Upper lobe of left lung (tissue), 4 donors: Measurements from ENCODE around the gene RUNX2.

Experiments
- CTCF ChIP-seq, 6 experiments: fragments of 450-650 bp in 4 of 6; fragments of 200-600 bp in 2 of 6; sonication (generic) in 2 of 6; IDR thresholded peaks; one replicate each; pipeline ENCODE4 v1.5.1; 2016 to 2019; ENCODE audit warnings: antibody characterized with exemption in 6 of 6
- EP300 ChIP-seq, 4 donors: sonication (generic); formaldehyde crosslinking; IDR thresholded peaks; one replicate each; pipeline ENCODE4 v1.5.1; 2017; ENCODE audit warnings: antibody characterized with exemption in 4 of 4, control low read depth in 2 of 4
- POLR2A ChIP-seq, 4 donors: fragments of 450-650 bp; IDR thresholded peaks; one replicate each; pipeline ENCODE4 v1.5.1; 2016 to 2017; ENCODE audit warnings: antibody characterized with exemption in 4 of 4, mild to moderate bottlenecking in 2 of 4
- POLR2AphosphoS5 ChIP-seq, 2 donors: sonication (generic); formaldehyde crosslinking; IDR thresholded peaks; one replicate each; pipeline ENCODE4 v1.5.1; 2017; ENCODE audit warnings: antibody characterized with exemption in 2 of 2

- TF ChIP-seq EP300 (IDR thresholded peaks at IDR 0.05): no peak
- no peak for TF ChIP-seq CTCF (IDR thresholded peaks at IDR 0.05)
- TF ChIP-seq POLR2A (IDR thresholded peaks at IDR 0.05): no peak
- TF ChIP-seq POLR2AphosphoS5 (IDR thresholded peaks at IDR 0.05): no peak
Observed at GRCh38 chr6:45495429-45496084, 167.4 kb downstream of the RUNX2 start.
